ENCODE measurements around the gene PAM.
"Not testable (repeated sequence)": the region's sequence is repeated elsewhere in the genome, so short reads cannot be mapped to it uniquely, and the experiment has no call there.

Gene PAM

GRCh38 chr5:102902647-102903046, 147.5 kb downstream of the PAM start:
- DNase-seq (ENCODE audit: low spot score) = no peak

DNA sequence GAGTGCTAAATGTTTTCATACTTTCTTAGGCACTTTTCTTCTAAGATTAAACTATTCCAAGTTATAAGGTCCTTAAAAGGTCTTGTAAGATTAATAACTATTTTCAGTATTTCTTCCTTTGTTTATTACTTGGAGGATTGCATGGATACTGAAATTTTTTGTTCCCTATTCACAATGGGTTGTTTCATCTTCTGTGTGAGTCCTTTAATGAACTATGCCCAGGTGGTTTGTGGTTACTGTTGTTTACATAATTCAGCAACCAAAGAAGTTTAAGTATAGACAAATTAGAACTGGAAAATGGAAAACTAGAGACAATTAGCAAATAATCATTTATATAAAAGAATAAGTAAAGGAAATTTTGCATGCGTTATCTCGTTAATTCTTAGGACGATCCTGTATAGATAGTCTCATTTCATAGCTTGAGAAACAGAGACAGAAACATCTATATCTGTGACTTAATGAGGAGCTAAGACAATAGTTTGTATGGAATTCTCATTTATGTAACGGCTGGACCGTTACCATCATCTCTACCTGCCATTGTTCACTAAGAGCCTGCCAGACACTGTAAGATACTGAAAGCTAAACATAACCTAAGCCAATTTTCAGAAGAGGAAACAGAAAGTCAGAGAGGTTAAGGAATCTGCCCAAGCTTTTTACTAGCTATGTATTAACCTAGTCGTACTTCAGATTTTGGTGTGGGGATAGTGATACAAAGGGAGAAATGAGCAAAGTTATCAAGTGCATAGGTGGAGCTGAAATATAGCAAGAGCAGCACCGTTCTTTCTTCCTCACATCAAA, 148.2 kb downstream of the PAM start:
- no peak for DNase-seq (ENCODE audit: low spot score)

DNA sequence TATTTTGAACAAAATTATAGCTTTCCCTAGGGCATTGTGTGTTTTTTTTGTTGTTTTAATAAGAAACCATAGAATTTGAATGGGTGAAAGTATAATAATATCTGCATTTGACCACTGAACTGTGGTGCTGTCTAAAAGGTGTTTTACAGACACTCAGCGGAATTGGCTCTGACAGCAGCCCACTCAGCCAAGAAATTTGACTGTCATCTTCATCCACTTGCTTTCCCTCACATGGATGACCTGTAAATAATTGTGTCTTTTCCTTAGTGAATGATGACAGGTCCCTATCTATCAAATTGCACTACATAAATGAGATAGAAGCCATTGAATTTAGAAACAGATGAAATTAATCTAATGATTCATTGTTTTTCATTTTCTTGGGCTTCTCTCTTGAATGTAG, 150.0 kb downstream of the PAM start:
- no peak for DNase-seq (ENCODE audit: low spot score)

DNA sequence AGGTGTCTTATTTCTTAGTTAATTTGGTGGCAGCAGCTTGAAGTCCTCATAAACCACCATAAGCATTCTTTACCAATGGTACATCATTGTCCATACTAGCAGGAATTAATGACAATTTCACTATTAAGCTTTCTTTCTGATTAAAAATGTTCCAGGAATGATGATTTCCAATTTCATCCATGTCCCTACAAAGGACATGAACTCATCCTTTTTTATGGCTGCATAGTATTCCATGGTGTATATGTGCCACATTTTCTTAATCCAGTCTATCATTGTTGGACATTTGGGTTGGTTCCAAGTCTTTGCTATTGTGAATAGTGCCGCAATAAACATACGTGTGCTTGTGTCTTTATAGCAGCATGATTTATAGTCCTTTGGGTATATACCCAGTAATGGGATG, 152.0 kb downstream of the PAM start:
- DNase-seq (ENCODE audit: low spot score) = not testable (repeated sequence)

DNA sequence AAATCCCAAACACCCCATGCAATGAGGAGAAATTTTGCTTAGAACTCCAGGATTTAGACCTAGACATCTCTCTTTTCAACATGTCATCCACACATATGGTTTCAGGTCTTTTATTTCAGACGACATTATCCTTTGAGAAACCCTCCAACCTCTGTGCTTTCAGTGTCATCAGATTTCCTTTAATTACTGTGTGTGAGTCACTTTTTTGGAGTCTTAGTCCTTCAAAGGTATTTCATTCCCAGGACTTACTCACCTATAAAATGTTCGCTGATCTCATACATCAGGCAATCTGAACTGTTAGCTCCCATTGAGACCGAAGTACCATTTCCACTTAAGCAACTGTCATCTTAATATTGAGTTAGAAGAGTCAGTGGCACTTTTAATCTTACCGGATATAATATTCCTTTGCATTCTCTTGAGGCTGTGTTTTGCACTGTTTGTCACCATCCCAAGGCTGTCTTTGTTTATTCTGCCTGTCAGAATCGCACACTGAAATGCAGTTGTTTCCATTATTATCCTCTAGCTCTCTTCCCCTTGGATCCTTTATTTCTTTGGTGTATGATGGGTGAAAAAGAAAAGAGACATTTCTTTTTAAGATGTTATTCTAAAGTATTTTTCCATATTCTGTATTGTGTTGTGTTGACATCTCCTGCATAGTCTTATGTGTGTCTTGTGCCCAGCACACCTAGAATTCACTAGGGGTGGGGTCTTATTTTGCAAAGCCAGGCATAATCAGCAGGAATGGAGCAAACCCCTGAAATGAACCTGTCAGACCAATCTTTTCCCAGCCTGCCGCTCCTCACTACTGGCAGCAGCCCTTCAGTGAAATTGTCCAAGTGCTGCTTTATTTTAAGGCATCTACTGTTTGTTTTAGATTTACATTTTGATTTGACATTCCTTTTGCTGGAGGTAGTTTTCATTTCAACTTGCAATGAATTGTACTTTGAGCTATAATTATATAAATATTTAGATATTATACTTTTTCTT, 155.4 kb downstream of the PAM start:
- DNase-seq (ENCODE audit: low spot score) = no peak

DNA sequence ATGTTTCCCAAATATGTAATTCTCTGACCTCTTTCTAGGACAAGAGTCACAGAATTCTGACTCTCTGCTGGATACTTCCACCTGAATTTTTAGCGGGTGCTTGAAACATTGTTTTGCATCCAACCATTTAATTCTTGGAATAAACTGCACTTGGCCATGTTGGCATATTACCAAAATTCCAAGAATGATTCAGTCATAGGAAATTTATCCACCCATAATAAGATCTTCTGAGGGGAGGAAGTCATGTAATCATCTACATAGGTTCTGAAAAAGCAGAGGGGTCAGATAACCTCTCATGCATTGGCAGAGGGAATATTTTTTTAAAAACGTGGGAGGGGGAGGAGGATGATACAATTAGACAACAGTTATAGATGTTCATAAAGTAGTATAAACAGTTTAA, 156.9 kb downstream of the PAM start:
- DNase-seq (ENCODE audit: low spot score) = no peak

DNA sequence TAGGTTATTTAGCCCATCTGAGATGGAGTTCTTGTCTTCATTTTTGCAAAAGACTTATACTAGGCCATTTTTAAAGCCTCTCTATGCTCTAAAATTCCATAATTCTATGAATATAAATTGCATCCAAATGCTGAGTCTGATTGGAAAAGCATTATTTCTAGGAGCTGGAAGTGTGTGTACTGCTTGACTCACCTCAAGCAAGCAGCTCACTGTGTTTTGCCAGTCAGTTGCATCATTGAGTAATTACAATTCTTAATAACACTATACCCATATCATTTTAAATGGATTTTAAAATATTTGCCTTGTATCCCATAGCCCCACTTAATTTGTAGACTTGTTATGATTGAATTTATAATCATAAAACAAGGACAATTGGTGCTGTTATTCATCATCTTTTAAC, 161.0 kb downstream of the PAM start:
- no peak for DNase-seq (ENCODE audit: low spot score)

- no peak for DNase-seq (ENCODE audit: low spot score)
These were observed 164.0 kb downstream of the PAM start for GRCh38 chr5:102918986-102919610.

DNA sequence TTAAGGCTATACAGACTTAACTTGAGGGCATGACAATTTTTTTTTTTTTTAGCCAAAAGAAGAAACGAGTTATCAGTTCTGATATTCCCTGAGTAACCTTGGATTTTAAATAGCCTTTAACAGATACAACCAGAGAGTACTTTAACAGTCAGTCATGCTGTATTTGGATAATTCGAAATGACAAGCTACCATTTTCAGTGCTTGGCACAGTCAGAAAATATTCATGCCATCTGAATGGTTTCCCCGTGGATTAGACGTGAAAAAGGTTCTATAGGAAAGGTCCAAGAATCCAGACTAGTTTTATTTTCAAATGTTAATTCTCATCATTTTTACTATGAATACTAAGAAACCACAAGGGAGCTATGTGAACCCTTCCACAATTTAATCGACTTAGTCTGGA, 165.7 kb downstream of the PAM start:
- no peak for DNase-seq (ENCODE audit: low spot score)

GRCh38 chr5:102921341-102922044, 166.4 kb downstream of the PAM start:
- no peak for DNase-seq (ENCODE audit: low spot score)

DNA sequence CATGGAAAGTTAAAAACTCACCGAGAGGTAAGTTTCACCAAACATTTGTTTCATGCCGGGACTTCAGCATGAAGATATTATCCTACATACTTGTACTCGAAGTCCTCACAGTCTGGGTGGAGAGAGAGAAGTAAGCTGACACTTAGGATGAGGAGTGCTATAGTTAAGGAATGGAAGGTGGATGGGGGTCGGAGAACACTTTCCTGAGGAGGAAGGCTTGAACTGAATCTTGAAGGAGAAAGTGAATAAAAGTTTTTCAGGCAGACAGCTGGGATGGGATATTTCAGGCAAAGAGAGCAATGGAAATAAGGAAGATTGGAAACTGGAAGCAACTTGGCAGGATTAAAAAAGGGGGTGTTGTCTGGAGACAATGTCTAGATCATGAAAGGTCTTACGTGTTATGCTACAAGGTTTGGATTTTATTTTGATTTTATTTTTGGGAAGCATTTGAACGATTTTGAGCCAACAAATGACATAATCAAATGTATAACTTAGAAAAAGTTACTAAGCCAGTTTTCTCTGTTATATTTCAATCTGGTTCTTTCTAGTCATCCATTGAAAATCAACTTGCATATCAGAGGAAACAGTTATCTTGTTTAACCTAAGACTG, 167.1 kb downstream of the PAM start:
- DNase-seq (ENCODE audit: low spot score) = no peak

DNA sequence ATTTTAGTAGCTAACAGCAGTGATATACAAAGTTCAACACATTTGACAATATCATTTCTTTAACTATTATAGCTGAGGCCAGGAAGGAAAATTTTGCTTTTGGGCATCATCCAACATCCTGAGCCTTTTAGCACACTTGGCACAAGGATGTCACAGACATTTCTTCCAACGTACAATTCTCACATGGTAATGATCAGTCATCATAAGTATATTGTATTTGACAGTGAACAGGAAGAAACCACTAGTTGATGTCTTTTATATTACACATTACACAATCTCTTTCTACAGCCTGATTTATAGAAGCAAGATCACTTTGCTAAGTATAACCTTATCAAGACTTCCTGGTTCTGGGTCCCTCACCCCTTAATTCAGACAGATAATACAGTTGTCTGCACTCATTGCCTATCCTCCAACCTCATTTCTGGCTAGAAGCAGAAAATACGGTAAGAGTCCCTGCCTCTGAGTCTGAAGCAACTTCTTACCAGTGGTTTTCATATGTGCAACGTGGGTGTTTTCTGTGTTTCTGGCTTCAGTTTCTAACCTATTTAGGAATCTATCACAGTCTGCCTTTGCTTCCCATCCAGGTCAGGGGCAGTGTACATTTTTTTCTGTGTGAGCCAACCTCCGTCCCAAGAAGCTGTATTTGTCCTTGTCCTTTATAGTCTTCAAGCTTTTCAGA, 167.8 kb downstream of the PAM start:
- DNase-seq (ENCODE audit: low spot score) = no peak

DNA sequence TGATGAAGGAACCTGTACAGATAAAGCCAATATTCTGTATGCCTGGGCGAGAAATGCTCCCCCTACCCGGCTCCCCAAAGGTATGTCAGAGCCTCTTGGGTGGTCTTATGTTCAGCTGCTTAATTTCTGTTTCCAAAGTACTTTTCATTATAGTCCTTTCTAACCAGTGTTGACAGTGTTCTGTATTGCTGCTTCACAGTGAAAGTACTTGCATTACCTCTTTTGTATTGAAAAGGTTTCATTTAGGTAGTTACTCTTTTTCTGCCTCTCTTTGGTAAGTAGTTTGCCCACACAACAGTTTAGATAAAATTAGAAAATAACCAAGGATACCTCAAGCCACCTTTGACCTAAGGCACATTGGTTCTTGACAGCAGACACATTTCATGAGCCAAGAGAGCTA, 169.9 kb downstream of the PAM start:
- DNase-seq (ENCODE audit: low spot score) = no peak

DNA sequence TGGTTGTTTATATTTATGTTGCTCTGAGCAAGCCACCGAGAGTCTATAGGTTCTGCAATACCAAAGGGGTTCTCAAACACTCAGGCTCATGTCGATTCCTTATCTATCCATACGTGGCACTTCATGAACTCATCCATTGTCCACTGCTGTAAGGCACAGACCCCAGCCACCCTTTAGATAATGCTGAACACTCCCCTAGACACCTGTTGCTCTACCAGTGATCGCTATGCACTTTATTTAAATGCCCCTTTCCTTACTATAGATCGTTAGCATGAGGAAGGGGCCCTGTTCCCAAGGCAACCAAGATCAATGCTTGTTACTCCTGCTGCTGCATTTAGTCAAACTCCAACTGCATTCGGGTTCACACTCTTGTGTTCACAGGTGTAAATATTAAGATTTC, 171.9 kb downstream of the PAM start:
- DNase-seq (ENCODE audit: low spot score) = no peak

DNA sequence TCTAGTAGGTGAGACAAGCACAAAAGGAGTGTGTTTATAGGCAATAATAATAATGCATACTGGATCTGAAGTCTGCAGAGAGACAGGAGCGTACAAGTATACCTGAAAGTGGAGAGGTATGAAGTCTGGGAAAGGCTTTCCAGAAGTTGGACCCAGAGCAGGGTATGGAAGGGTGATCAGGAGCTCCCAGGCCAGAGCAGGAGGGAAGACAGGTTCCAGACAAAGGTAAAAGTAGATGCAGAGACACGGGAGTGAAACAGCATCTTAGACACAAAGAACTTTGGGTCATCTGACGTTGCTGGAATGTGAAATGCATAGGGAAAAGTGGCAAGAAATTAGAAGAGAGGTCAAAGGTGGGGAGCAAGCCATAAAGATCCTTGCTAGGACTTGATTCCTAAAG, 175.1 kb downstream of the PAM start:
- DNase-seq (ENCODE audit: low spot score) = no peak

- no peak for DNase-seq (ENCODE audit: low spot score)
These were observed 176.1 kb downstream of the PAM start for GRCh38 chr5:102931085-102931725.

GRCh38 chr5:102932781-102933180, 177.7 kb downstream of the PAM start:
- no peak for DNase-seq (ENCODE audit: low spot score)

DNA sequence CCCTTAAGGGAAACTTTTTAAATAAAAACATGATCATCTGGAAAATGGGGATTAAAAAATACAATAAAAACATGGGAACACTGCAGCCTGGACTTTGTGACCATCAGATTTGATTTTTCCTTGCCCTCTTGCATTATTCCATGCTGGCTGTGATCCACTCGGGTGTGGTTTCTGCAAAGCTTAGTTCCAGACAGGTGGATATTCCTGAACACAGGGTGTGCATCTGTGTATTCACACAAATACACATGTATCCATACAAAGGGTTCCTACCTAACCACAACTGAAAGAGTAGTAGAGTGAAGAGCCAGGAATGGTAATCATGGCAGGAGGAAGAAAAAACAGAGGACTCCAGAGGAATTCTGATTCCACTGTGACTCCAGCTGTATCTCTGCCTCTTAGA, 178.2 kb downstream of the PAM start:
- no peak for DNase-seq (ENCODE audit: low spot score)

DNA sequence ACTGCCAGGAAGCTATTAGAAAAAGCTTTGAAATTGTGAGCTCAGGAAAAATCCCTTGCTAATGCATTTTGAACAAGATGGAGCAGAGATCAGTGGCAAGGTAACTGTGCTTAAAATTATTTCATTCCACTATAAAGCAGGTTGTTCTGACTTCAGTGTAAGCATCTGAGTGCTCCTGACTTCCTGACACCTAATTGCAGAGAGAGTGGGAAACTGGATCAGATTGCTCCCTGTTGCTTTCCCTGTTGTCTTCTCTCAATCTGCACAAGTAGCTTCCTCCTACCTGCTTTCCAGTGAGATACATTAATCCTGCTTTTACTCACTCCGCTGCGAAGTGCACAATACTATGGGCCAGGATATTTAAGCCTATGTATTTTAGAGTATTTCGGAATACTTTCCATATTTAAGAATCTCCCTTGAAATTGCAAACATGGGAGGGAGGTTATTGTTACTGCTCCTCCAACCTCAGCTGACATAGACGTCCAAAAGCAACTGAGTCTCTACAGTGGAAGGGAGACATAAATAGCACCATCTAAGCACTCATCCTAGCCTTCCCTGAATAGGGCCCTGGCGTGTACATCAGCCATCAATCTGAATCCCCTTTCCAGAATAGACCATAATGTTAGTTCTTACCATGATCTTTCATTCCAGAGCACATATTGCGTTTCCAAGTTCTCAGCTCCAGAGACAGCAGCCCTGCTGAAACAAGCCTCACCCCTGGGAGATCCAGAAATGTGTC, 178.8 kb downstream of the PAM start:
- DNase-seq (ENCODE audit: low spot score) = no peak

DNA sequence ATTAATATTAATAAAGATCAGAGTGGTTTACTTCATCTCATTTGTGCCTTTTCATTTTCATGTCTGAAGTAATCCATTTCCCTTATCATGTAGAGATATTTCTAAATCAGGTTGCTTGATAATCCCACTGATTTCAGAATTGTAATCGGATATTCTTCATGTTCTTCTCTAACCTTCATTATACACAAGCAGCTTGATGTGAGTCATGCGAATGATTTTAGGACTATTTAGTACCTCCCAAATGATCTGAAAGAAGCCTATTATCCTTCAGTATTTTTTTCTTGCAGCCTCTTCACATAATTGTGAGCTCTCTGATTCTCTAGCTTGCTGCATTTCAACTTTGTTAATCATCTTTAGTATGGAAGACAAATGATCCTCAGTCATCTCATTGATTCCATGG, 182.8 kb downstream of the PAM start:
- DNase-seq (ENCODE audit: low spot score) = no peak
